Endothelial cell of umbilical vein (primary cell): ENCODE data around the gene TNFRSF14. TPM values are rescaled to one million over a fixed set of nuclear protein-coding genes. Genes with fewer than 3 reads are reported as not detected.

Experiments
- BruUV-seq: library from RNA; stranded (reverse); fragments of 400-500 nt; replicated peaks from 2 replicates; lab custom pipeline; 2021; lab: Mats Ljungman, UMichigan
- CTCF ChIA-PET: fragments of 300-600, 350-600 bp; sonication (Branson Sonifier 250); formaldehyde crosslinking; loops from one replicate; lab custom pipeline; 2021; ENCODE audit warnings: antibody characterized with exemption, inconsistent platforms; lab: Charles Lee
- POLR2A ChIA-PET: fragments of 300-600, 350-600 bp; sonication (Branson Sonifier 250); formaldehyde crosslinking; loops from one replicate; lab custom pipeline; 2021; ENCODE audit warnings: antibody characterized with exemption, inconsistent platforms; lab: Charles Lee
- DNase-seq: peaks from one replicate; pipeline ENCODE4 v3.0.0-alpha.2; 2011; ENCODE audit warnings: low read depth, low spot score
- FAIRE-seq: peaks from 2 replicates; lab custom pipeline; 2011; peaks lifted over from hg19 to GRCh38; lab: Jason Lieb, UNC
- H2AFZ ChIP-seq: 2 replicates; pipeline ENCODE4 v1.6.0; 2012; ENCODE audit warnings: low read depth, low read length, control low read depth, inconsistent platforms
- H3K27ac ChIP-seq: 2 replicates; pipeline ENCODE4 v1.5.1; 2011; ENCODE audit warnings: low read depth, mild to moderate bottlenecking, control low read depth, low read length, moderate library complexity; ENCODE audit not compliant: insufficient read depth
- H3K27me3 ChIP-seq, 2 experiments: 2 replicates each; pipeline versions ENCODE4 v1.6.0 to v1.6.1; 2011; ENCODE audit warnings: low read length in 2 of 2, mixed read lengths in 1 of 2; ENCODE audit not compliant: control insufficient read depth in 2 of 2, insufficient read depth in 2 of 2
- H3K36me3 ChIP-seq, 2 experiments: 2 replicates in 1 of 2; 3 replicates in 1 of 2; pipeline ENCODE4 v1.5.1; 2011; ENCODE audit warnings: low read length in 2 of 2, mild to moderate bottlenecking in 1 of 2, moderate library complexity in 1 of 2; ENCODE audit not compliant: control insufficient read depth in 2 of 2, insufficient read depth in 2 of 2; ENCODE audit errors: extremely low read depth in 1 of 2
- H3K4me1 ChIP-seq: 3 replicates; pipeline ENCODE4 v1.5.1; 2011; ENCODE audit warnings: mild to moderate bottlenecking, low read length; ENCODE audit not compliant: control insufficient read depth, insufficient read depth; ENCODE audit errors: extremely low read depth
- H3K4me2 ChIP-seq: 2 replicates; pipeline ENCODE4 v1.6.1; 2011; ENCODE audit warnings: low read length, control low read depth, mixed read lengths; ENCODE audit not compliant: insufficient read depth
- H3K4me3 ChIP-seq, 3 experiments: fragments of 200-600 bp in 1 of 3; sonication (generic), shearing (Covaris generic) in 1 of 3; replicated peaks in 1 of 3; 2 replicates each; pipeline ENCODE4 v1.5.1; 2011 to 2016; ENCODE audit warnings: control low read depth in 3 of 3, low read length in 3 of 3, mild to moderate bottlenecking in 2 of 3, inconsistent platforms in 1 of 3, low read depth in 1 of 3, moderate library complexity in 1 of 3; ENCODE audit not compliant: insufficient read depth in 1 of 3
- H3K79me2 ChIP-seq: 2 replicates; pipeline ENCODE4 v1.6.0; 2012; ENCODE audit warnings: low read length, inconsistent platforms; ENCODE audit not compliant: control insufficient read depth, insufficient read depth
- H3K9ac ChIP-seq: replicated peaks from 2 replicates; pipeline ENCODE3; 2011; ENCODE audit warnings: low read length, control low read depth; ENCODE audit not compliant: insufficient read depth; ENCODE audit errors: extremely low read depth
- H3K9me1 ChIP-seq: replicated peaks from 3 replicates; pipeline ENCODE4 v1.6.0; 2011; ENCODE audit warnings: mild to moderate bottlenecking, low read length; ENCODE audit not compliant: control insufficient read depth, insufficient read depth; ENCODE audit errors: extremely low read depth
- H3K9me3 ChIP-seq: replicated peaks from 2 replicates; pipeline ENCODE4 v1.5.1; 2012; ENCODE audit warnings: low read length, inconsistent platforms; ENCODE audit not compliant: control insufficient read depth, insufficient read depth
- H4K20me1 ChIP-seq: replicated peaks from 2 replicates; pipeline ENCODE3; 2011; ENCODE audit warnings: mild to moderate bottlenecking, low read length; ENCODE audit not compliant: control insufficient read depth, insufficient read depth; ENCODE audit errors: extremely low read depth
- CTCF ChIP-seq, 2 donors: IDR thresholded peaks; 1 replicate in 1 of 2; 2 replicates in 1 of 2; pipeline ENCODE4 v1.5.1; 2011; ENCODE audit warnings: low read length in 2 of 2, mild to moderate bottlenecking in 2 of 2, moderate library complexity in 2 of 2, control low read depth in 1 of 2, inconsistent platforms in 1 of 2, low read depth in 1 of 2; ENCODE audit not compliant: insufficient read depth in 1 of 2; ENCODE audit errors: extremely low read depth in 1 of 2
- EZH2 ChIP-seq: IDR thresholded peaks from 2 replicates; pipeline ENCODE4 v1.6.1; 2012; ENCODE audit warnings: borderline replicate concordance, low read depth, mild to moderate bottlenecking, moderate library complexity, low read length, inconsistent platforms; ENCODE audit not compliant: severe bottlenecking
- FOS ChIP-seq: IDR thresholded peaks from 2 replicates; pipeline ENCODE4 v1.6.1; 2011; ENCODE audit warnings: mild to moderate bottlenecking, low read length, moderate library complexity, borderline replicate concordance; ENCODE audit not compliant: insufficient read depth
- GATA2 ChIP-seq: IDR thresholded peaks from 2 replicates; pipeline ENCODE4 v1.7.0; 2011; ENCODE audit warnings: low read depth, mild to moderate bottlenecking, moderate library complexity, mixed read lengths, low read length; ENCODE audit not compliant: insufficient read length, insufficient read depth
- JUN ChIP-seq: IDR thresholded peaks from 2 replicates; pipeline ENCODE4 v1.6.1; 2011; ENCODE audit warnings: borderline replicate concordance, low read depth; ENCODE audit not compliant: insufficient read length, insufficient read depth
- MYC ChIP-seq: IDR thresholded peaks from one replicate; pipeline ENCODE4 v1.6.1; 2011; ENCODE audit warnings: mild to moderate bottlenecking, low read depth, low read length
- POLR2A ChIP-seq: IDR thresholded peaks from 2 replicates; pipeline ENCODE4 v1.6.1; 2012; ENCODE audit warnings: low read depth, mild to moderate bottlenecking, control low read depth, low read length
- POLR2AphosphoS5 ChIP-seq: IDR thresholded peaks from 2 replicates; pipeline ENCODE4 v1.6.1; 2012; ENCODE audit warnings: low read depth, mild to moderate bottlenecking, control low read depth, low read length, moderate library complexity; ENCODE audit not compliant: insufficient read depth
- dilution Hi-C: fragments of 300-500 bp; cut with MboI; formaldehyde crosslinking; loops from one replicate; pipeline ENCODE4 v1.15.0; 2019; ENCODE audit warnings: low sequenced_read_pairs; ENCODE audit not compliant: extremely low pct_ligation_motif_present
- intact Hi-C: fragments of 100-400 bp; cut with micrococcal nuclease; formaldehyde crosslinking; loops from one replicate; pipeline ENCODE4 v1.10.0; 2022
- polyA plus RNA-seq, 4 experiments: library from polyadenylated mRNA; depleted of rRNA in 3 of 4; stranded (reverse) in 3 of 4; unstranded in 1 of 4; fragments of >200 nt; gene quantifications; 2 replicates each; pipeline versions ENCODE4 v1.2.1 to v1.2.3, GENCODE V29; 2011 to 2012; ENCODE audit warnings: missing spikeins in 1 of 4
- total RNA-seq: library from RNA; stranded (reverse); gene quantifications from 2 replicates; pipeline ENCODE4 v1.2.3, GENCODE V29; 2021
- TF ChIP-seq, protein P1 (sequence below): IDR thresholded peaks from 2 replicates; pipeline ENCODE4 v1.6.1; 2011; ENCODE audit not compliant: insufficient read depth, insufficient read length

The TNFRSF14 gene
- total and polyA plus RNA-seq, 2 donors (not counting 3 experiments of a cell fraction or from before 2014, with no cell fraction given) = 40.9 to 49.4 TPM

- Histone ChIP-seq H3K9me3 (no peaks in the 10 kb centered on the region), H3K36me3 (no peaks in the 10 kb centered on the region), H3K9me1 (no peaks in the 10 kb centered on the region), H3K9ac (no peak overlapping the region), H2AFZ (no peak overlapping the region), H3K27me3 (no peaks in the 10 kb centered on the region), H3K4me2 (no peak overlapping the region), H3K27ac (peak overlapping the region; percentile 86), H3K79me2 (no peaks in the 10 kb centered on the region), H3K4me3 (no peak overlapping the region), H4K20me1 (no peaks in the 10 kb centered on the region), H3K4me1 (peaks cover 34% of the 10 kb centered on the region)
- ChIA-PET CTCF (no interaction called here), POLR2A (no interaction called here)
- intact Hi-C loops (loop anchor here (1.0 kb wide), 1 partner anchor 63 kb away; no protein-coding TSS in a partner anchor), dilution Hi-C loops (no loop called here)
- DNase-seq = no peak
- TF ChIP-seq, protein P1, sequence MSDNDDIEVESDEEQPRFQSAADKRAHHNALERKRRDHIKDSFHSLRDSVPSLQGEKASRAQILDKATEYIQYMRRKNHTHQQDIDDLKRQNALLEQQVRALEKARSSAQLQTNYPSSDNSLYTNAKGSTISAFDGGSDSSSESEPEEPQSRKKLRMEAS = no peak
- TF ChIP-seq MYC = no peak
- TF ChIP-seq JUN = no peak
- TF ChIP-seq POLR2A = no peak
- TF ChIP-seq CTCF (IDR thresholded peaks at IDR 0.05; ENCODE audit: extremely low read depth in 1 of 2, insufficient read depth in 1 of 2, low read depth in 1 of 2, low read length in 2 of 2) = no peak
- no peak for TF ChIP-seq FOS
- BruUV-seq = no TSS peak
- FAIRE-seq = no peak
Observed at GRCh38 chr1:2580691-2581090, 24.5 kb downstream of the TNFRSF14 start.

DNA sequence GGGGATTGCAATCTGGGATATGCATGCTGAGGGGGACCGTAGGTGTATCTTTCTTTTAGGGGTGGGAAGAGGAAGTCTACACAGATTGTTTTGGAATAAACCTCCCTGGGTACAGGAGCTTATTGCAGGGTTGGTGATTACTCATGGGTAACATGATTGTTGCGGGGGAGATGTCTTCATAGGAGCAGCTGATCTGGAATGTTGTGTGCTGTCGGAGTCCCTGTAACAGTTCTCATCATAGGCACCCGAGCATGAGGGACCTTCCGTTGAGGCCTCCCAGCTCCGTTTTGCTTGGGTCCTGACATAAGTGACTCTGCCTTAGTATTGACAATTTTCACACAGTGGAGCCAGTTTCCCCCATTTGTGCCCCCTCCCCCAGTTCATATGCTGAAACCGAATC is 26.2 kb downstream of the TNFRSF14 start:
- H3K36me3 ChIP-seq = no peaks in the 10 kb centered on the region
- no peaks in the 10 kb centered on the region for H4K20me1 ChIP-seq
- H3K27ac ChIP-seq = no peak overlapping the region
- BruUV-seq = no TSS peak
- ChIA-PET POLR2A (no interaction called here), CTCF (no interaction called here)
- H3K79me2 ChIP-seq = peaks cover 4% of the 10 kb centered on the region
- H3K9me1 ChIP-seq = no peaks in the 10 kb centered on the region
- H3K4me2 ChIP-seq = no peak overlapping the region
- TF ChIP-seq JUN = no peak
- TF ChIP-seq, protein P1 = no peak
- TF ChIP-seq EZH2 = no peak
- no peak for TF ChIP-seq POLR2A
- TF ChIP-seq FOS = no peak
- TF ChIP-seq CTCF (IDR thresholded peaks at IDR 0.05; ENCODE audit: extremely low read depth in 1 of 2, insufficient read depth in 1 of 2, low read depth in 1 of 2, low read length in 2 of 2) = no peak
- TF ChIP-seq MYC = no peak
- no peak for TF ChIP-seq POLR2AphosphoS5
- no peak for TF ChIP-seq GATA2
- H3K9ac ChIP-seq = no peak overlapping the region
- no peaks in the 10 kb centered on the region for H3K9me3 ChIP-seq
- DNase-seq (no peak), FAIRE-seq (no peak)
- no peaks in the 10 kb centered on the region for H3K27me3 ChIP-seq
- dilution Hi-C loops = no loop called here
- no peak overlapping the region for H3K4me3 ChIP-seq
- intact Hi-C loops = no loop called here
- H3K4me1 ChIP-seq = peaks cover 34% of the 10 kb centered on the region
- H2AFZ ChIP-seq = no peak overlapping the region
